HEK293 (cell line): Measurements from ENCODE around the gene EVA1C.

Experiments
- CTCF ChIA-PET: fragments of 350-600 bp; formaldehyde crosslinking; extraction: SDS; loops from one replicate; lab custom pipeline; 2021; ENCODE audit warnings: antibody characterized with exemption; lab: Yijun Ruan, JAX
- POLR2A ChIA-PET: fragments of 300-600 bp; formaldehyde crosslinking; extraction: SDS; loops from one replicate; lab custom pipeline; 2020; ENCODE audit warnings: antibody characterized with exemption, inconsistent platforms; lab: Yijun Ruan, JAX
- H3K27ac ChIP-seq: fragments of 200-500 bp; sonication (Bioruptor generic); 2 replicates; pipeline ENCODE4 v1.5.1; 2014; ENCODE audit warnings: low read depth, low read length, control low read depth, inconsistent platforms; ENCODE audit errors: extremely low read depth
- H3K36me3 ChIP-seq, 2 experiments: fragments of 200-500 bp in 1 of 2; sonication (Bioruptor generic) in 1 of 2; 1 replicate in 1 of 2; 2 replicates in 1 of 2; pipeline ENCODE4 v1.5.1; 2014 to 2017; ENCODE audit warnings: inconsistent platforms in 2 of 2, low read length in 2 of 2; ENCODE audit not compliant: control insufficient read depth in 2 of 2, insufficient read depth in 1 of 2
- H3K4me1 ChIP-seq: fragments of 200-500 bp; sonication (Bioruptor generic); 2 replicates; pipeline ENCODE4 v1.5.1; 2014; ENCODE audit warnings: mild to moderate bottlenecking, low read length, inconsistent platforms; ENCODE audit not compliant: control insufficient read depth, insufficient read depth
- H3K4me3 ChIP-seq: 2 replicates; pipeline ENCODE4 v1.5.1; 2011; ENCODE audit warnings: low read depth, mild to moderate bottlenecking, control low read depth, low read length, moderate library complexity
- H3K9me3 ChIP-seq: fragments of 200-500 bp; sonication (Bioruptor generic); 2 replicates; pipeline ENCODE4 v1.5.1; 2014; ENCODE audit warnings: low read depth, low read length, inconsistent platforms; ENCODE audit not compliant: control insufficient read depth, insufficient read depth
- ATF2 ChIP-seq: fragments of 450-650 bp; formaldehyde crosslinking; IDR thresholded peaks from 2 replicates; pipeline ENCODE4 v1.5.1; 2016; ENCODE audit warnings: missing biosample characterization, missing genetic modification characterization, low read depth
- FEZF1 ChIP-seq: fragments of 450-650 bp; formaldehyde crosslinking; IDR thresholded peaks from 2 replicates; pipeline ENCODE4 v1.5.1; 2016; ENCODE audit warnings: missing biosample characterization, missing genetic modification characterization
- KLF17 ChIP-seq: fragments of 450-650 bp; formaldehyde crosslinking; IDR thresholded peaks from 2 replicates; pipeline ENCODE4 v1.5.1; 2016; ENCODE audit warnings: missing biosample characterization, missing genetic modification characterization
- OSR2 ChIP-seq: fragments of 450-650 bp; formaldehyde crosslinking; IDR thresholded peaks from 2 replicates; pipeline ENCODE4 v1.5.1; 2016; ENCODE audit warnings: missing biosample characterization, missing genetic modification characterization
- PRDM6 ChIP-seq: fragments of 450-650 bp; formaldehyde crosslinking; IDR thresholded peaks from 2 replicates; pipeline ENCODE4 v1.5.1; 2017; ENCODE audit warnings: missing biosample characterization, missing genetic modification characterization
- REPIN1 ChIP-seq: fragments of 450-650 bp; formaldehyde crosslinking; IDR thresholded peaks from 2 replicates; pipeline ENCODE4 v1.5.1; 2017; ENCODE audit warnings: missing biosample characterization, missing genetic modification characterization, low read depth
- ZBTB17 ChIP-seq: fragments of 450-650 bp; formaldehyde crosslinking; IDR thresholded peaks from 2 replicates; pipeline ENCODE4 v1.5.1; 2016; ENCODE audit warnings: missing biosample characterization, missing genetic modification characterization
- ZBTB44 ChIP-seq: fragments of 450-650 bp; IDR thresholded peaks from 2 replicates; pipeline ENCODE4 v1.5.1; 2018; ENCODE audit warnings: missing biosample characterization, mild to moderate bottlenecking, missing genetic modification characterization
- ZBTB48 ChIP-seq: fragments of 450-650 bp; formaldehyde crosslinking; IDR thresholded peaks from 2 replicates; pipeline ENCODE4 v1.5.1; 2016; ENCODE audit warnings: missing biosample characterization, missing genetic modification characterization
- ZBTB6 ChIP-seq: fragments of 450-650 bp; formaldehyde crosslinking; IDR thresholded peaks from 2 replicates; pipeline ENCODE4 v1.5.1; 2017; ENCODE audit warnings: missing biosample characterization, missing genetic modification characterization
- ZNF184 ChIP-seq: fragments of 450-650 bp; IDR thresholded peaks from 2 replicates; pipeline ENCODE4 v1.5.1; 2018; ENCODE audit warnings: missing biosample characterization, mild to moderate bottlenecking, missing genetic modification characterization
- ZNF280C ChIP-seq: fragments of 450-650 bp; formaldehyde crosslinking; IDR thresholded peaks from 2 replicates; pipeline ENCODE4 v1.5.1; 2016; ENCODE audit warnings: missing biosample characterization, missing genetic modification characterization
- ZNF335 ChIP-seq: fragments of 450-650 bp; formaldehyde crosslinking; conservative IDR thresholded peaks from 2 replicates; pipeline ENCODE4 v1.5.1; 2016; ENCODE audit warnings: missing biosample characterization, missing genetic modification characterization
- ZNF529 ChIP-seq: fragments of 450-650 bp; formaldehyde crosslinking; IDR thresholded peaks from 2 replicates; pipeline ENCODE4 v1.5.1; 2017; ENCODE audit warnings: missing genetic modification characterization, missing biosample characterization; ENCODE audit not compliant: insufficient replicate concordance
- ZNF596 ChIP-seq: fragments of 450-650 bp; IDR thresholded peaks from 2 replicates; pipeline ENCODE4 v1.5.0; 2018; ENCODE audit warnings: missing biosample characterization, mild to moderate bottlenecking, missing genetic modification characterization, moderate library complexity
- ZNF600 ChIP-seq: fragments of 450-650 bp; formaldehyde crosslinking; IDR thresholded peaks from 2 replicates; pipeline ENCODE4 v1.5.1; 2016; ENCODE audit warnings: missing biosample characterization, missing genetic modification characterization
- ZNF654 ChIP-seq: fragments of 450-650 bp; formaldehyde crosslinking; IDR thresholded peaks from 2 replicates; pipeline ENCODE4 v1.5.1; 2016; ENCODE audit warnings: low read depth, missing biosample characterization, missing genetic modification characterization
- ZNF670 ChIP-seq: fragments of 450-650 bp; formaldehyde crosslinking; IDR thresholded peaks from 2 replicates; pipeline ENCODE4 v1.5.1; 2016; ENCODE audit warnings: missing biosample characterization, missing genetic modification characterization, low read depth
- ZNF692 ChIP-seq: fragments of 450-650 bp; formaldehyde crosslinking; IDR thresholded peaks from 2 replicates; pipeline ENCODE4 v1.5.1; 2016; ENCODE audit warnings: missing biosample characterization, missing genetic modification characterization

The EVA1C gene

GRCh38 chr21:32413015-32413504, 554 bp downstream of the EVA1C start (continued):
- TF ChIP-seq ZNF654 (no peak), ZNF600 (tag by site-specific recombination) (peak; percentile 81; the same call in 1 of the 2 replicates), REPIN1 (tag by site-specific recombination) (no peak), ZNF596 (tag by site-specific recombination) (no peak), ZNF529 (tag by site-specific recombination) (no peak)

GRCh38 chr21:32413697-32414578, 1.4 kb downstream of the EVA1C start:
- H3K27ac ChIP-seq: no peak overlapping the region
- peak; percentile 100 for TF ChIP-seq ZBTB48 (tag by site-specific recombination)
- peak; percentile 59; the same call in 1 of the 2 replicates for TF ChIP-seq ZBTB17
- no peak for TF ChIP-seq ZNF670 (tag by site-specific recombination)
- TF ChIP-seq FEZF1 (tag by site-specific recombination): peak; percentile 73
- TF ChIP-seq OSR2 (tag by site-specific recombination): peak; percentile 82
- no peak for TF ChIP-seq ZBTB6 (tag by site-specific recombination)
- peak; percentile 93 for TF ChIP-seq ZNF335
- peak; percentile 81 for TF ChIP-seq ATF2 (tag by site-specific recombination)
- TF ChIP-seq ZNF184 (tag by site-specific recombination): 0 out of 2 replicates have a peak, but pooled peaks have one; percentile 25
- TF ChIP-seq KLF17 (tag by site-specific recombination): 0 out of 2 replicates have a peak, but pooled peaks have one; percentile 32
- peak; percentile 77 for TF ChIP-seq PRDM6 (tag by site-specific recombination)
- TF ChIP-seq ZBTB44 (tag by site-specific recombination): peak; percentile 93
- TF ChIP-seq ZNF692 (tag by site-specific recombination): peak; percentile 60
- TF ChIP-seq ZNF280C (tag by site-specific recombination): no peak

More at GRCh38 chr21:32413697-32414578, 1.4 kb downstream of the EVA1C start:
- no peak overlapping the region for H3K4me3 ChIP-seq
- H3K9me3 ChIP-seq: no peaks in the 10 kb centered on the region
- peaks cover 13% of the 10 kb centered on the region for H3K4me1 ChIP-seq
- ChIA-PET POLR2A (no interaction called here), CTCF (interaction anchor here (0.8 to 2.7 kb wide), 8 partner anchors 8 to 187 kb away, joined by 3 to 28 read pairs (median 4); no protein-coding TSS in a partner anchor)
- no peaks in the 10 kb centered on the region for H3K36me3 ChIP-seq
